DOHH2 (cell line): ENCODE measurements around the gene GBE1.

Source experiments
- H3F3A ChIP-seq: fragments of 200-600 bp; sonication (generic), shearing (Covaris generic); 2 replicates; pipeline ENCODE4 v1.6.0; 2016; ENCODE audit warnings: antibody characterized with exemption, mild to moderate bottlenecking; ENCODE audit not compliant: control insufficient read depth, insufficient read depth
- H3K27ac ChIP-seq: fragments of 200-600 bp; sonication (generic); 2 replicates; pipeline ENCODE4 v1.5.1; 2014; ENCODE audit warnings: low read depth, mild to moderate bottlenecking, low read length, moderate library complexity
- H3K27me3 ChIP-seq: fragments of 200-600 bp; sonication (generic); 2 replicates; pipeline ENCODE4 v1.6.1; 2014; ENCODE audit warnings: mild to moderate bottlenecking, low read length, mixed read lengths; ENCODE audit not compliant: control insufficient read depth
- H3K36me3 ChIP-seq: fragments of 200-600 bp; sonication (generic); 2 replicates; pipeline ENCODE4 v1.6.1; 2014; ENCODE audit warnings: mild to moderate bottlenecking, low read length, moderate library complexity, mixed read lengths; ENCODE audit not compliant: control insufficient read depth
- H3K4me1 ChIP-seq: fragments of 200-600 bp; sonication (generic); 2 replicates; pipeline ENCODE4 v1.6.1; 2014; ENCODE audit warnings: mild to moderate bottlenecking, low read length, mixed read lengths; ENCODE audit not compliant: control insufficient read depth
- H3K4me2 ChIP-seq: fragments of 200-600 bp; sonication (generic); 2 replicates; pipeline ENCODE4 v1.6.0; 2014; ENCODE audit warnings: mild to moderate bottlenecking, low read length, moderate library complexity
- H3K4me3 ChIP-seq: fragments of 200-600 bp; sonication (generic); 2 replicates; pipeline ENCODE4 v1.5.1; 2014; ENCODE audit warnings: mild to moderate bottlenecking, low read length, mixed read lengths
- H3K79me2 ChIP-seq: fragments of 200-600 bp; sonication (generic); 2 replicates; pipeline ENCODE4 v1.6.1; 2014; ENCODE audit warnings: mild to moderate bottlenecking, low read length, mixed read lengths; ENCODE audit not compliant: control insufficient read depth
- H3K9me2 ChIP-seq: fragments of 200-600 bp; sonication (generic); replicated peaks from 2 replicates; pipeline ENCODE4 v1.6.1; 2014; ENCODE audit warnings: mild to moderate bottlenecking, low read length, mixed read lengths; ENCODE audit not compliant: control insufficient read depth
- H3K9me3 ChIP-seq: fragments of 200-600 bp; sonication (generic); 2 replicates; pipeline ENCODE4 v1.6.1; 2014; ENCODE audit warnings: antibody characterized with exemption, low read length, mixed read lengths; ENCODE audit not compliant: control insufficient read depth, insufficient read depth
- H4K20me1 ChIP-seq: fragments of 200-600 bp; sonication (generic); 2 replicates; pipeline ENCODE4 v1.6.0; 2014; ENCODE audit warnings: low read depth, mild to moderate bottlenecking, antibody characterized with exemption, low read length, moderate library complexity; ENCODE audit not compliant: control insufficient read depth, insufficient read depth
- EZH2phosphoT487 ChIP-seq: fragments of 200-600 bp; sonication (generic); IDR thresholded peaks from 2 replicates; pipeline ENCODE4 v1.6.1; 2017; ENCODE audit warnings: borderline replicate concordance, mild to moderate bottlenecking, antibody characterized with exemption, low read length, moderate library complexity, mixed read lengths
- TF ChIP-seq, protein P1 (sequence below): fragments of 200-600 bp; sonication (generic); IDR thresholded peaks from one replicate; pipeline ENCODE4 v1.5.1; 2014; ENCODE audit warnings: antibody characterized with exemption, mild to moderate bottlenecking, low read depth, low read length; ENCODE audit not compliant: poor library complexity, severe bottlenecking

The GBE1 gene

DNA sequence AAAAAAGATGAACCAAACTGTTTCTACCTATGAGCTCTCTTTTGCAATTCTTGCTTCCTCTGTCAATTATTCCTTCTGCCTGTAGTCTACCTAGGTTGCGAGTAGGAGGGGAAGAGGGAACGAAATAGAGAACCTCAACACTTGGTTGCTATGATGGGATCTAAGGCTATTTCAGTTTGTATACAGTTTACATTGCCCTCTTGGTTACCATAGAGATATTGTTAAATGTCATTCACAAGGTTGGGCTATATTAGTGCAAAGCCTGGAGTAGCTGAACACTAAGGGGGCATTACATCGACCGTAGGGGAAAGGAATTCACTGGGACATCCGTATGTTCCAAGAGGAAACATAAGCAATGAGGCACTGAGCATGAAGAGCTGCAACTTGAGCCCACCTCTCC, 276.9 kb downstream of the GBE1 start:
- no peaks in the 10 kb centered on the region for H4K20me1 ChIP-seq
- H3K27me3 ChIP-seq = no peaks in the 10 kb centered on the region

GRCh38 chr3:81483046-81483445, 278.4 kb downstream of the GBE1 start:
- no peaks in the 10 kb centered on the region for H3K9me3 ChIP-seq
- TF ChIP-seq, protein P1, sequence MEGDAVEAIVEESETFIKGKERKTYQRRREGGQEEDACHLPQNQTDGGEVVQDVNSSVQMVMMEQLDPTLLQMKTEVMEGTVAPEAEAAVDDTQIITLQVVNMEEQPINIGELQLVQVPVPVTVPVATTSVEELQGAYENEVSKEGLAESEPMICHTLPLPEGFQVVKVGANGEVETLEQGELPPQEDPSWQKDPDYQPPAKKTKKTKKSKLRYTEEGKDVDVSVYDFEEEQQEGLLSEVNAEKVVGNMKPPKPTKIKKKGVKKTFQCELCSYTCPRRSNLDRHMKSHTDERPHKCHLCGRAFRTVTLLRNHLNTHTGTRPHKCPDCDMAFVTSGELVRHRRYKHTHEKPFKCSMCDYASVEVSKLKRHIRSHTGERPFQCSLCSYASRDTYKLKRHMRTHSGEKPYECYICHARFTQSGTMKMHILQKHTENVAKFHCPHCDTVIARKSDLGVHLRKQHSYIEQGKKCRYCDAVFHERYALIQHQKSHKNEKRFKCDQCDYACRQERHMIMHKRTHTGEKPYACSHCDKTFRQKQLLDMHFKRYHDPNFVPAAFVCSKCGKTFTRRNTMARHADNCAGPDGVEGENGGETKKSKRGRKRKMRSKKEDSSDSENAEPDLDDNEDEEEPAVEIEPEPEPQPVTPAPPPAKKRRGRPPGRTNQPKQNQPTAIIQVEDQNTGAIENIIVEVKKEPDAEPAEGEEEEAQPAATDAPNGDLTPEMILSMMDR = no peak
- TF ChIP-seq EZH2phosphoT487 = no peak
- no peaks in the 10 kb centered on the region for H3K79me2 ChIP-seq
- H3K27ac ChIP-seq = no peak overlapping the region
- H3K27me3 ChIP-seq = no peaks in the 10 kb centered on the region
- no peaks in the 10 kb centered on the region for H3K9me2 ChIP-seq
- H3K4me2 ChIP-seq = no peak overlapping the region
- H3K4me3 ChIP-seq = no peak overlapping the region
- H3F3A ChIP-seq = no peaks in the 10 kb centered on the region
- no peaks in the 10 kb centered on the region for H3K36me3 ChIP-seq
- H4K20me1 ChIP-seq = no peaks in the 10 kb centered on the region
- H3K4me1 ChIP-seq = peaks cover 12% of the 10 kb centered on the region

More for the DNA sequence above, 276.9 kb downstream of the GBE1 start:
- Histone ChIP-seq H3K4me1 (peaks cover 12% of the 10 kb centered on the region), H3F3A (no peaks in the 10 kb centered on the region), H3K4me2 (no peak overlapping the region), H3K27ac (no peak overlapping the region), H3K4me3 (no peak overlapping the region), H3K79me2 (no peaks in the 10 kb centered on the region), H3K36me3 (no peaks in the 10 kb centered on the region), H3K9me2 (no peaks in the 10 kb centered on the region), H3K9me3 (no peaks in the 10 kb centered on the region)
- TF ChIP-seq EZH2phosphoT487 = no peak

DNA sequence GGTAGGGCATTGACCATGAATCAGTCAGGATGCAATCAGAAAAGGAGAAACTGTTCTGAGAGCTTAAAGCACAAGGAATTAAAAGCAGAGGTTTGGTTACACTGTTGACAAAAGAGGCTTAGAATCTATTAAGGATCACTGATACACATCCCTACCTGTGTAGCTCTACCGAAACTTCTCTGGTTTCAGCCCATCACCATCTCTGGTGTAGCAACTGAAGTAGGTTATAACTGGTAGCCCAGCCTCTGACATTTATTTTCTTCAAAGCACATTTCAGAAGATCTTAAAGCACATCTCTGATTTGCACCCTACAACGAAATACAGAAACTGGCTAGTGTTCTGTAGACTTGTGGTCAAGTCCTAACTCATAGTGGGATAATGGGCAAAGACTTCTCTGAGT, 283.7 kb downstream of the GBE1 start:
- no peak for TF ChIP-seq EZH2phosphoT487
- TF ChIP-seq, protein P1 = no peak
- Histone ChIP-seq H3K27me3 (no peaks in the 10 kb centered on the region), H3F3A (no peaks in the 10 kb centered on the region), H3K4me1 (no peaks in the 10 kb centered on the region), H3K4me2 (no peak overlapping the region), H3K4me3 (no peak overlapping the region), H3K27ac (no peak overlapping the region), H3K36me3 (no peaks in the 10 kb centered on the region), H3K79me2 (no peaks in the 10 kb centered on the region), H3K9me2 (no peaks in the 10 kb centered on the region), H3K9me3 (no peaks in the 10 kb centered on the region), H4K20me1 (no peaks in the 10 kb centered on the region)

GRCh38 chr3:81476692-81477091, 284.8 kb downstream of the GBE1 start:
- Histone ChIP-seq H3K4me1 (no peaks in the 10 kb centered on the region), H3K4me3 (no peak overlapping the region), H3K27me3 (no peaks in the 10 kb centered on the region), H4K20me1 (no peaks in the 10 kb centered on the region), H3K79me2 (no peaks in the 10 kb centered on the region), H3K4me2 (no peak overlapping the region), H3K27ac (no peak overlapping the region), H3F3A (no peaks in the 10 kb centered on the region), H3K36me3 (no peaks in the 10 kb centered on the region), H3K9me2 (no peaks in the 10 kb centered on the region), H3K9me3 (no peaks in the 10 kb centered on the region)
- no peak for TF ChIP-seq EZH2phosphoT487
- TF ChIP-seq, protein P1 = no peak
